DMS 273 treated with DMSO at 0.1 percent for 48 hours (cell line): Measurements from ENCODE around the gene COX7A2L.
"Not testable (repeated sequence)": the region's sequence is repeated elsewhere in the genome, so short reads cannot be mapped to it uniquely, and the experiment has no call there.

Experiments used
- DNase-seq: peaks from one replicate; lab custom pipeline; 2025; lab: John Stamatoyannopoulos, UW

Gene COX7A2L

GRCh38 chr2:42339191-42339912, 21.7 kb downstream of the COX7A2L start:
- DNase-seq = no peak

GRCh38 chr2:42338567-42339190, 22.3 kb downstream of the COX7A2L start:
- no peak for DNase-seq

GRCh38 chr2:42337846-42338566, 23.0 kb downstream of the COX7A2L start:
- no peak for DNase-seq

GRCh38 chr2:42337356-42337820, 23.6 kb downstream of the COX7A2L start:
- DNase-seq = no peak

- no peak for DNase-seq
Observed at GRCh38 chr2:42336361-42336965, 24.6 kb downstream of the COX7A2L start.

- no peak for DNase-seq
Observed at GRCh38 chr2:42335514-42336104, 25.4 kb downstream of the COX7A2L start.

- DNase-seq = not testable (repeated sequence)
Observed at GRCh38 chr2:42334865-42335264, 26.2 kb downstream of the COX7A2L start.

- no peak for DNase-seq
Observed at GRCh38 chr2:42334220-42334619, 26.8 kb downstream of the COX7A2L start.

GRCh38 chr2:42333579-42333978, 27.4 kb downstream of the COX7A2L start:
- no peak for DNase-seq

- no peak for DNase-seq
Observed at GRCh38 chr2:42332575-42332974, 28.4 kb downstream of the COX7A2L start.

GRCh38 chr2:42331569-42332284, 29.3 kb downstream of the COX7A2L start:
- no peak for DNase-seq

- no peak for DNase-seq
Observed at GRCh38 chr2:42329736-42330135, 31.3 kb downstream of the COX7A2L start.

- DNase-seq = no peak
Observed at GRCh38 chr2:42328923-42329322, 32.1 kb downstream of the COX7A2L start.

GRCh38 chr2:42328148-42328833, 32.7 kb downstream of the COX7A2L start:
- DNase-seq = peak; percentile 20

GRCh38 chr2:42327125-42327524, 33.9 kb downstream of the COX7A2L start:
- no peak for DNase-seq

GRCh38 chr2:42325609-42326008, 35.4 kb downstream of the COX7A2L start:
- no peak for DNase-seq

GRCh38 chr2:42324949-42325348, 36.1 kb downstream of the COX7A2L start:
- no peak for DNase-seq

- DNase-seq = no peak
Observed at GRCh38 chr2:42324244-42324643, 36.8 kb downstream of the COX7A2L start.

GRCh38 chr2:42321452-42322064, 39.5 kb downstream of the COX7A2L start:
- DNase-seq = no peak

GRCh38 chr2:42319265-42319664, 41.8 kb downstream of the COX7A2L start:
- no peak for DNase-seq
